Activated B cell treated with CpG ODN at 0.5 μM for 24 hours (primary cell): ENCODE measurements around the gene HSPA1B. TPM values are rescaled to one million over a fixed set of nuclear protein-coding genes. Genes with fewer than 3 reads are reported as not detected.
"Not testable (repeated sequence)": the region's sequence is repeated elsewhere in the genome, so short reads cannot be mapped to it uniquely, and the experiment has no call there.

ENCODE experiments used
- ATAC-seq: fragments of 200-7000 bp; cut with Tn5 transposase; one replicate; pipeline ENCODE4 v1.10.0; 2021; ENCODE audit warnings: low read depth, mild to moderate bottlenecking, moderate library complexity
- CTCF ChIA-PET: fragments of 350-600 bp; sonication (Branson Sonifier 250); formaldehyde crosslinking; loops from one replicate; lab custom pipeline; 2021; ENCODE audit warnings: antibody characterized with exemption; lab: Charles Lee
- POLR2A ChIA-PET: fragments of 350-600 bp; sonication (Branson Sonifier 250); formaldehyde crosslinking; loops from one replicate; lab custom pipeline; 2021; ENCODE audit warnings: antibody characterized with exemption; lab: Charles Lee
- DNase-seq: peaks from one replicate; pipeline ENCODE4 v3.0.0; 2022
- H3K27ac Mint-ChIP-seq: one replicate; pipeline ENCODE4 v1.8.0; 2020; ENCODE audit warnings: mixed read lengths
- H3K27me3 Mint-ChIP-seq: one replicate; pipeline ENCODE4 v1.8.0; 2021; ENCODE audit warnings: mixed read lengths
- H3K36me3 Mint-ChIP-seq: one replicate; pipeline ENCODE4 v1.8.0; 2021; ENCODE audit warnings: low read depth, mixed read lengths
- H3K4me1 Mint-ChIP-seq: one replicate; pipeline ENCODE4 v1.8.0; 2021; ENCODE audit warnings: mixed read lengths
- H3K4me3 Mint-ChIP-seq: one replicate; pipeline ENCODE4 v1.8.0; 2020; ENCODE audit warnings: mild to moderate bottlenecking, mixed read lengths
- H3K9me3 Mint-ChIP-seq: one replicate; pipeline ENCODE4 v1.8.0; 2020; ENCODE audit warnings: mixed read lengths
- CTCF ChIP-seq: fragments of 200-600 bp; IDR thresholded peaks from one replicate; pipeline ENCODE4 v1.8.0; 2022; ENCODE audit warnings: antibody characterized with exemption, mild to moderate bottlenecking
- intact Hi-C: fragments of 100-400 bp; cut with micrococcal nuclease; formaldehyde crosslinking; loops from one replicate; pipeline ENCODE4 v1.15.1; 2024
- total RNA-seq: library from RNA; stranded (reverse); gene quantifications from 2 replicates; pipeline ENCODE4 v1.2.3, GENCODE V29; 2022

HSPA1B gene
- total RNA-seq, 1 donor from 2014 or later = 30.4 TPM

GRCh38 chr6:31862344-31863235 lies 35.1 kb downstream of the HSPA1B start, which contains the start of gene NEU1:
NEU1 (minus strand) TSS chr6:31862821; CDS start chr6:31862776, 45 bp downstream.
- POLR2A ChIA-PET = interaction anchor here (0.6 to 4.9 kb wide), 32 partner anchors 16 to 367 kb away, joined by 3 to 133 read pairs (median 5); partner anchors contain the start of genes ABHD16A, APOM, BAG6 and CLIC1
- H3K9me3 Mint-ChIP-seq = no peaks in the 10 kb centered on the region

GRCh38 chr6:31864123-31864562 lies 36.6 kb downstream of the HSPA1B start:
- intact Hi-C loops = loop anchor here (1.0 kb wide), 1 partner anchor 318 kb away; the partner anchor contains the start of gene ATP6V1G2
- not testable (repeated sequence) for H3K27me3 Mint-ChIP-seq, ATAC-seq, DNase-seq, H3K9me3 Mint-ChIP-seq
- Mint-ChIP-seq H3K36me3 (peaks cover 33% of the 10 kb centered on the region), H3K27ac (peak overlapping the region; percentile 93), H3K4me1 (peaks cover 21% of the 10 kb centered on the region), H3K4me3 (peak overlapping the region; percentile 95)
- ChIA-PET CTCF (interaction anchor here (0.7 to 1.5 kb wide), 5 partner anchors 11 to 317 kb away, joined by 3 to 5 read pairs (median 4); partner anchors contain the start of gene ATP6V1G2), POLR2A (interaction anchor here (0.6 to 4.9 kb wide), 11 partner anchors 24 to 313 kb away, joined by 3 to 133 read pairs (median 6); partner anchors contain the start of genes ABHD16A, APOM, BAG6 and C6orf47)

More at GRCh38 chr6:31862344-31863235, 35.1 kb downstream of the HSPA1B start, which contains the start of gene NEU1:
- Mint-ChIP-seq H3K4me3 (peak within 1 kb of the TSS; percentile 95), H3K4me1 (peaks cover 21% of the 10 kb centered on the region), H3K36me3 (peaks cover 40% of the 10 kb centered on the region), H3K27me3 (no peaks in the 10 kb centered on the region), H3K27ac (peak within 1 kb of the TSS; percentile 93)
- ATAC-seq = peak; percentile 91
- peak; percentile 93 for DNase-seq
- CTCF ChIA-PET = interaction anchor here (1.1 to 1.5 kb wide), 5 partner anchors 27 to 321 kb away, joined by 3 to 5 read pairs (median 4); partner anchors contain the start of genes ATP6V1G2 and DDX39B
- no peak for TF ChIP-seq CTCF
- intact Hi-C loops = loop anchor here (1.0 to 2.0 kb wide), 10 partner anchors 28 to 314 kb away; partner anchors contain the start of genes AGPAT1, BAG6, CSNK2B and DDAH2

- peaks cover 21% of the 10 kb centered on the region for H3K4me1 Mint-ChIP-seq
- no peaks in the 10 kb centered on the region for H3K27me3 Mint-ChIP-seq
- no peak for DNase-seq
- POLR2A ChIA-PET = interaction anchor here (2.8 to 4.9 kb wide), 2 partner anchors 31 to 33 kb away, joined by 29 to 133 read pairs; partner anchors contain the start of gene EHMT2
- no peak overlapping the region for H3K4me3 Mint-ChIP-seq
- ATAC-seq = no peak
- no peak for TF ChIP-seq CTCF
- CTCF ChIA-PET = interaction anchor here (0.9 to 1.2 kb wide), 2 partner anchors 26 to 33 kb away, joined by 4 to 5 read pairs; no protein-coding TSS in a partner anchor
- intact Hi-C loops = loop anchor here (1.0 kb wide), 1 partner anchor 319 kb away; the partner anchor contains the start of gene ATP6V1G2
- no peak overlapping the region for H3K27ac Mint-ChIP-seq
- no peaks in the 10 kb centered on the region for H3K9me3 Mint-ChIP-seq
- peaks cover 26% of the 10 kb centered on the region for H3K36me3 Mint-ChIP-seq
Observed at GRCh38 chr6:31864818-31865204, 37.3 kb downstream of the HSPA1B start.

GRCh38 chr6:31865205-31866118 lies 37.9 kb downstream of the HSPA1B start:
- H3K4me3 Mint-ChIP-seq = no peak overlapping the region
- peaks cover 20% of the 10 kb centered on the region for H3K36me3 Mint-ChIP-seq
- DNase-seq (no peak), ATAC-seq (no peak)
- no peaks in the 10 kb centered on the region for H3K9me3 Mint-ChIP-seq
- TF ChIP-seq CTCF = no peak
- intact Hi-C loops = no loop called here
- ChIA-PET CTCF (interaction anchor here (0.9 kb wide), 1 partner anchor 26 kb away, joined by 5 read pairs; no protein-coding TSS in a partner anchor), POLR2A (interaction anchor here (4.9 kb wide), 1 partner anchor 31 kb away, joined by 133 read pairs; no protein-coding TSS in a partner anchor)
- H3K27me3 Mint-ChIP-seq = peaks cover 1% of the 10 kb centered on the region
- peaks cover 21% of the 10 kb centered on the region for H3K4me1 Mint-ChIP-seq
- H3K27ac Mint-ChIP-seq = no peak overlapping the region

- intact Hi-C loops, H3K27ac Mint-ChIP-seq, DNase-seq, H3K36me3 Mint-ChIP-seq, H3K9me3 Mint-ChIP-seq, H3K4me1 Mint-ChIP-seq, H3K4me3 Mint-ChIP-seq, ATAC-seq, H3K27me3 Mint-ChIP-seq, CTCF ChIA-PET: not testable (repeated sequence)
- POLR2A ChIA-PET = interaction anchor here (0.5 to 1.0 kb wide), 2 partner anchors 19 to 30 kb away, joined by 3 to 5 read pairs; no protein-coding TSS in a partner anchor
Observed at GRCh38 chr6:31868658-31868971, 41.1 kb downstream of the HSPA1B start.
